ENCODE measurements around the gene DRAM1.
"Not testable (repeated sequence)": the region's sequence is repeated elsewhere in the genome, so short reads cannot be mapped to it uniquely, and the experiment has no call there.

DRAM1 gene

GRCh38 chr12:101906226-101906625 is 28.8 kb downstream of the DRAM1 start:
- DNase-seq (ENCODE audit: low spot score) = no peak

DNA sequence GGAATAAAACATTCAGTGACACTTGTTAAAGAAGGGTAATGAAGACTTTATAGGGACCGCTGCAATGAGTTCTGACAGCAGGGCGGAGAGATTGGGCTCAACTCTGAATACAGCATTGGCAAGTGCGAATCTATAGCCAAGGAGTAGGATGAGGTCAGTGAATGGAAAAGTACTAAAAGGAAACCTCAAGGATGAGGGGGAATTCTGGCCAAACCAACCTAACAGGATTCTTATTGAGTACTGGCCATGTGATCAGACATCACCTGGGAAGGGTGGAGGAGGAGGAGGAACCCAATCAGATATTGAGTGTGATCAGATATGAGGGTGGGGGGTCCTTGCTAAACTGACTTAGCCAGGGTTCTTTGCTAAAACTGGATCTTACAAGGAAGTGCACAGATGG is 31.0 kb downstream of the DRAM1 start:
- DNase-seq (ENCODE audit: low spot score) = no peak

DNA sequence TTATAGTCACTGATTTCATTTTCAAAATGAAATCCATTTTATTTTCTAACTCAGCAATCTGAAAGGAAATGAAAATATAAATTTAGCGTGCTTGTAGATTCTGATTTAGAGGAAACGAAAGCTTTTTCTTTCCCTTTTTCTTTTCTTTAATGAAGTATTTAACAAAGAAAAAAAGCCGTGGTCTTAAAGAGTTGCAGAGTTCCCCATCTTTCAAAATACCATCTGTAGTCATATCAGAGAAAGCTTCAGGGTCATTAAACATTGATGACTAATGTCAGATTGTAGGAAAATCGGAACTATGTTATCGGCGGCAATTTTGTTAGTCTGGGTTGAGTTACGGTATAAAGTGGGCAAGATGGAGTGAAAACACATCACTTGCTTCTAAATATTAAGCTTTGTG is 32.3 kb downstream of the DRAM1 start:
- no peak for DNase-seq (ENCODE audit: low spot score)

GRCh38 chr12:101915841-101916240 is 38.5 kb downstream of the DRAM1 start:
- no peak for DNase-seq (ENCODE audit: low spot score)

DNA sequence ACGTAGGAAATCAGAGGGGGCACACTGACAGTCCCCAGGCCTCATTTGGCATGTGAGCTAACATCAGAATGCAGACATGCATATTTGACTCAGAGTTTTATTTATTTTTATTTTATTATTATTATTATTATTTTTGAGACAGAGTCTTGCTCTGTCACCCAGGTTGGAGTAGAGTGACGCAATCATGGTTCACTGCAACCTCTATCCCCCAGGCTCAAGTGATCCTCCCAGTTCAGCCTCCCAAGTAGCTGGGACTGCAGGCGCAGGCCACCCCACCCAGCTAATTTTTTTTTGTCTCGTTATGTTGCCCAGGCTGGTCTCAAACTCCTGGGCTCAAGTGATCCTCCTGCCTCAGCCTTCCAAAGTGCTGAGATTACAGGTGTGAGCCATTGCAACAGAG is 41.4 kb downstream of the DRAM1 start:
- not testable (repeated sequence) for DNase-seq (ENCODE audit: low spot score)

DNA sequence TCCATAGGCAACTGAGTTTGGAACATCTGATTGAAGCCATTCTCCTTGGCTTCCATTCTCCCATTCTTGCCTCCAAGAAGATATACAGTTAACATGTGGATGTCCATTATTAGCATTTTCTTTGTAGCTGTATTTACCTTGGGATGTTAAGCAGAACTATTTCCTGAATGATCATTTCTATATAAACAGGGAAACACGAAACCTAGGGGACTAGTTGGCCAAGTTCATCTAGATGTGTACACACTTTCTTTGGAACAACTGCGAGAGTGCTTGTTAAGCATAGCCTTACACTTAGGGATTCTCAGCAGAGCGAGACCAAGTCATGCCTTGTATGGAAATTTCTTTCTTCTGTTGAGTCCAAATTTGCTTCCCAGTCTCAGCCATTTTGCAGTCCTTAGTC is 42.1 kb downstream of the DRAM1 start:
- DNase-seq (ENCODE audit: low spot score) = no peak

- no peak for DNase-seq (ENCODE audit: low spot score)
Measured at GRCh38 chr12:101920906-101921305, 43.5 kb downstream of the DRAM1 start.

GRCh38 chr12:101923045-101923718 is 45.8 kb downstream of the DRAM1 start:
- DNase-seq (ENCODE audit: low spot score) = no peak

DNA sequence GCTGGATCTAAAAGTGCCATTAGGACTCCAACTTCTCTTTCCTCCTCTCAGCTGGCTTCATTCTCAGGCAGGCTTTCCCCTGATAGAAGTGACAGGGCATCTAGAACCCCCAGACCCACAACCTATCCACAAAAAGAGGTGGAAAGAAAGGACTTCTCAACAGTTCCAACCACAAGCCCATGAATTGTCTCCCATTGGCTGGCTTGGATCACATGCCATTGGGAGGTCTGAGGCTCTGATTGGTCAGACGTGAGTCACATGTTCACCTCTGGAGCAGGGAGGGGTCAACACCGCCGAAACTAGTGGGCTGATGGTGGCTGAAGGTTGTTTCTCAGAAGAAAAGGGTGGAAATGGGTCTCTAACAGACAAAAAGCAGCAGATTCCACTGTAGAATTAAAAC is 47.2 kb downstream of the DRAM1 start:
- peak; percentile 46 for DNase-seq (ENCODE audit: low spot score)

DNA sequence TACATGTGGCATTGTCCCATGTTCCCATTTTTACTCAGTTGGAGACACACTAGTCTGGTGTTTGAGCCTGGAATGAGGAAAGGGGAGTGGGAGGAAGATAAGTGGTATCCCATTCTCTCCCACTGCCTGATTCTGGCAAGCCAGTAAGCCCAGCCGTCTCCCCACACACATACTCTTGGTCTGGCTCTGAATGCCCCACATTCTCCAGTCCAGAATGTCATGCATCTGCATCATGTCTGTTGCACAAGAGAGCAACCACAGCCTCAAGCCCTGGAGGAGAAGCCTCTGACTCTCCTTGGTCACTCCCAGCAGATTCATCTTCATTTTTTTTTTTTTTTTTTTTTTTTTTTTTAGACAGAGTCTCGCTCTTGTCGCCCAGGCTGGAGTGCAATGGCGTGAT is 48.0 kb downstream of the DRAM1 start:
- DNase-seq (ENCODE audit: low spot score) = no peak

DNA sequence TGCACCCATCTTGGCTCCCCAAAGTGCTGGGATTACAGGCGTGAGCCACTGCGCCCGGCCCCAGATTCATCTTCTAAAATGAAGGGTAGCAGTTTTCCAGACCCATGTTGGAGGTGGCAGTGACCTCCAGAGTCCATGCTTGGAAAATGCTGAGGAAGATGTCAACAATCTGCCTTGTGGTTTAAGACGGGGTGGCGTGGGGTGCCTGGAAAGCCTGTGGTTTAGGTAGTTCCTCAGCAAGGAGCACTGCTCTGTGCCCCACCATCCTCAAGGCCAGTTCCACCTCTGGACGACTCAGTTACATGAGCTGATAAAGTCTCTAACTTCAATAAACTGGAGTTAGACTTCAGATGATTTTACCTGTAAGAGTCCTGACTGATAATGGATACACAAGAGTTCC is 48.6 kb downstream of the DRAM1 start:
- DNase-seq (ENCODE audit: low spot score) = no peak

DNA sequence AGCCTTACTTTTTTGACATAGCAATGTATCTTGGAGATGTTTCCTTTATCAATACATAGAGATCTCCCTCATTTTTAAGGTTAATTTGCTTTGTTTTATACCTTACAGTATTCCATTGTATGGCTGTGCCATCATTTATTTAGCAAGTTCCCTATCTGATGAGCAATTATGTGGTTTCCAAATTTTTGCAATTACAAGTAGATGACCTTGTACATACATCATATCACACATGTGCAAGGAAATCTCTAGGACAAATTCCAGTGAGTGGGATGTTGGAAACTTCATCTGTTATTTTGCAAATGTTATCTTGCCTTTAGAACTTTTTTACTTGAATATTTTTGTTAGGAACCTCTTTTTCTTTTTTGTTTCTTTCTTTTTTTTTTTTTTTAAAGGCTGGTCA is 49.7 kb downstream of the DRAM1 start:
- DNase-seq (ENCODE audit: low spot score) = no peak

DNA sequence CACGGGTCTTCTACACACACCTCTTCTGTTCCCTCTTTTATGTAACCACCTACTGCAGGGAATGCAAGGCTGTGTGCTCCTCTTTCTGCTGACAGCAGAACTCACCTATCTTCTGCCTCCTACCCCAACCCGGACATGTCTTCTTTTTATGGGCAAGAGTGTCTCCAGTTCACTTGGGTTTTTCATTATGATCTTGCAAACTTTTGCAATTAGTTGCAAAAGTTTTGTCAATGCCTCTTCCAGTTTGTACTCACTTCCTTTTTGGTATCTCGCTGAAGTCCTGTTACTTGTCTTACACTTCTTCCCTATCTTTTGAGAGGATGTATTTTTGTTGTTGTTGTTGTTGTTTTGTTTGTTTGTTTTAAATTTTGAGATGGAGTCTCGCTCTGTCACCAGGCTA is 50.6 kb downstream of the DRAM1 start:
- DNase-seq (ENCODE audit: low spot score) = no peak

- DNase-seq (ENCODE audit: low spot score) = no peak
Measured at GRCh38 chr12:101928556-101928955, 51.2 kb downstream of the DRAM1 start.

DNA sequence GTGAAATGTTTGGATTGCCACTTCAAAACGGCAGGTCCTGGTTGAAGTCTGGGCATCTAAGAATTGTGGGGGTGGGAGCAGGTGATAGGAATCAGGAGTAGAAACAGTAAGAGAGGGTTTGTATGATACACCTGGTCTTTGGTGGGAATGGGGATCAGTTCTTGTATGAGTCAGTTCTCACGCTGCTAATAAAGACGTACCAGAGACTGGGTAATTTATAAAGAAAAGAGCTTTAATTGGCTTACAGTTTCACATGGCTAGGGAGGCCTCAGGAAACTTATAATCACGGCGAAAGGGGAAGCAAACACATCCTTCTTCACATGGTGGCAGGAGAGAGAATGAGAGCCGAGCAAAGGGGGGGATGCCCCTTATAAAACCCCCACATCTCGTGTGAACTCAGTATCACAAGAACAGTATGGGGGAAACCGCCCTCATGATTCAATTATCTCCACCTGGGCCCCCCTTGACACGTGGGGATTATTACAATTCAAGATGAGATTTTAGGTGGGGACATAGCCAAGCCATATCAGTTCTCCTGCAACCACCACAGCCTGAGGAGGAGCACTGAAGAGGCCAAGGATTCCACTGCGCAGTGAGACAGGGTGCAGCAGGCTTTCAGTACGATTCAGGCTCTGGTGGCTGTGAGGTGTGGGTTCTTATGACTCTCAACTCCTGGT is 52.1 kb downstream of the DRAM1 start:
- DNase-seq (ENCODE audit: low spot score) = no peak

DNA sequence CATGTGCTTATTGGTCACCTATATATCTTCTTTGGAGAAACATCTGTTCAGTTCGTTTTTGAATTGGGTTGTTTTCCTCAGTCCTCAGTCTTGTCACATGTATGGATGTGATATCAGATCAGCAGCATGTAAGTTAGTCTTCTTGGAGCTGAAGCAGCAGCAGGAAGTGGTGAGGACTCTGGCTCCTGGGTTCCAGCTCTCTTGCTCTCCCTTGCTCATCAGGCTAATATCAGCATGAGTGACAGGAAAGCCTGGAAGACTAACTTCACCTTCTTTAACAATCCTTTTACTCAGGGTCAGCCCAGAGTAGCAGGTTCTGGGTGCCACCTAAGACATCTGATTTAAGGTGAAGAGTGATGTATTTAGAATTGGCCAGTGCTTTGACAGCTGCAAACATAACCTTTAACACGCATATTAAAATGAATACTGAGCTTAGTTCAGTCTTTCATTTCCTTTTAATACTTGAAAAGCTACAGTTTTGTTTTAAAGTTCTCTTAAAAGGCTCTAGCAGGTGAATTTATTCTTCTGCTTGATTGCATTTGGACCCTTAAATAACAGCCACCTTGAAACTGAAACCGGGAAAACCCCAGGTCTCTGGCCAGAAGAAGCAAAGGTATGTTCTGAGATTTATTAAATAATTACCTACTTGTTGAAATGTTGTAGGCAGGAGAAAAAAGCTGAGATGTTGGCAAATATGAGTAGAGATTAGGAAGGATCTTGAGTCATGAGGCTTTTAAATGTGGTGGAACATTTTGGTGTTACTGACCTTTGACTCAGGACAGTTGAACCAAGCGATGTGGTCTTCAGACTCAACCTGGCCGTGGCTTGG is 54.3 kb downstream of the DRAM1 start:
- no peak for DNase-seq (ENCODE audit: low spot score)

DNA sequence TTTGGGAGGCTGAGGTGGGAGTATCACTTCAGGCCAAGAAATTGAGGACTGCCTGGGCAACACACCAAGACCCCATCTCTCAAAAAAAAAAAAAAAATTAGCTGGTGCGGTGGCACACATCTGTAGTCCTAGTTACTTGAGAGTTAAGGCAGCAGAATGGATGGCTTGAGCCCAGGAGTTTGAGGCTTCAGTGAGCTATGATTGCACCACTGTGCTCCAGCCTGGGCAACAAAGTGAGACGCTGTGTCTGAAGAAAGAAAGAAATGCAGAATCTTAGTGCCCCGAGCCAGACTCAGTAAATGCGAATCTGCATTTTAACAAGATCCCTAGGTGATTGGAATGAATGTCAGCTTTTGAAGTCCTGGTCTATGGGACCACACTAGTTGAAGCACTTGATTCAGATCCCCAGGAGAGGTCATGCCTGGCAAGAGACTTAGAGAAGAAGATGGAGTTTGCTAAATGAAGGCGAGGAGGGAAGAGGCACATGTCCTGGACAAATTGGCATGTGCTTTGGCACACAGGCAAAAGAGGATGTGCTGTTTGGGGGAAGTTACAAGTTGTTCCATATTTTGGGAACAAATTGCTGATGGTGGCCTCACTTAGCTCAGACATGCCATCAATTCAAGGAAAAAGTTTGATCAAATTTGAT is 56.6 kb downstream of the DRAM1 start:
- no peak for DNase-seq (ENCODE audit: low spot score)

DNA sequence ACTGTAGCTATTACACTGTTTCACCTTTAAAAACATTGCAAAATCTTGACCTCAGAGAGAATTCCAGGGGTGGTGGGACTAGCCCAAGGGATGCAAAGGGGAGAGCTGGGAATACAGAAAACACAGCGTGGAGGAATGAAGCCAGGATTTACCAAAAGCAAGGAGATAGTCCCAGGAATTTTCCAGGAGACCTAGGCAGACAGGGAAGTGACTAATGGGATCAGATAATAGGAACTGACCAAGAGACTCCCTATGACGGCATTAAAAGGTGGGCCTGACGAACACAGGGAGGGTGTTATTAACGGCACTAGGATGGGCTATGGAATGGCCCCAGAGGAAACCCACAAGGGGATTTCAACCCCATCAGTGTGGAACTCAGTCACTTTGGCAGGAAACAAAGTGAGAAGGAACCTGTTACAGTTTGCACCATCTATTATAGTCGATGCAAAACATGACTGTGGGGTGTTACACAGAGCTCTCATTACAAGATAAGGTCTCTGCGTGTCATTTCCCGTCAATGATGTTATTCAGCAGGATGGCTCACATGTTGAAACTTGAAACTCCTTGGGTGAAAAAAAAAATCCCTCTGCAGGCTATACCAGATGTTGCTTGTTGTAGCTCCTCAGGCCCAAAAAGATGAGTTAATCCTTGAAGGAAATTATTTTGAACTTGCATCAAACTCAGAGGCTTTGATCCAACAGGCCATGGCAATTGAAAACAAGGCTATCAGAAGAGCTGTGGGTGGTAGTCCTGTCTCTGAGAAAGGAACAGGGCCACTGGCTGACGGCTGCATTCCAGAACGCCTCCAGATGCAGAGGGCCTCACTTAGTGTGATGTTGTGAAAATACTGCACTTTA is 58.7 kb downstream of the DRAM1 start:
- no peak for DNase-seq (ENCODE audit: low spot score)

GRCh38 chr12:101939306-101939705 is 61.9 kb downstream of the DRAM1 start:
- no peak for DNase-seq (ENCODE audit: low spot score)

- DNase-seq (ENCODE audit: low spot score) = peak; percentile 75
Measured at GRCh38 chr12:101939856-101940265, 62.5 kb downstream of the DRAM1 start.

GRCh38 chr12:101940400-101940950 is 63.1 kb downstream of the DRAM1 start:
- DNase-seq (ENCODE audit: low spot score) = no peak

Measured in iPS-NIHi11 (cell line).